Gastroesophageal sphincter (tissue), 3 donors: ENCODE data around the gene ZFX.

Experiments
- EP300 ChIP-seq: sonication (generic); formaldehyde crosslinking; IDR thresholded peaks from one replicate; pipeline ENCODE4 v1.6.1; 2017; ENCODE audit warnings: antibody characterized with exemption, mild to moderate bottlenecking
- POLR2A ChIP-seq, 2 donors: fragments of 450-650 bp; IDR thresholded peaks; one replicate each; pipeline ENCODE4 v1.6.1; 2017; ENCODE audit warnings: antibody characterized with exemption in 2 of 2, mild to moderate bottlenecking in 2 of 2, moderate library complexity in 1 of 2
- TF ChIP-seq, protein P1 (sequence below), 4 experiments: fragments of 200-600 bp in 2 of 4; fragments of 450-650 bp in 2 of 4; sonication (generic) in 1 of 4; IDR thresholded peaks; one replicate each; pipeline ENCODE4 v1.5.1; 2017 to 2019; ENCODE audit warnings: antibody characterized with exemption in 4 of 4, mild to moderate bottlenecking in 2 of 4, moderate library complexity in 2 of 4

DNA sequence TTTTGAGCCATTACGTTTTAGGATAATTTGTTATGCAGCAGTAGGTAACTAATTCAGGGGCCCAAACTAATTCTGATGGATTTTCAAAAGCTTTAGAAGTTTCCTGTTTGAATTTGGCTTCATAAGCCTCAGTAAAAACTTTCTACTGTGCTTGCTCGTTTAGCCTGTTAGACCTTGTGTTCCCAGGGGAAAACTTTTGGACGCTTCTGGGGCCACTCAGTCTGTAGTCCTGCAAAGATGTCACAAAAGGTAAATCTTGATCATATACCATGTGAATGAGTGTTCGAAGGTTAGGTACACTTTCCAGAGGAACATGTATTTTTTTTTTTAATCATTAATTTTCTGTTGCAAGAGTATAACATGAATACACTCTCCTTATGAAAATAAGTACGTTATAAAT, 93.7 kb downstream of the ZFX start:
- TF ChIP-seq, protein P1, sequence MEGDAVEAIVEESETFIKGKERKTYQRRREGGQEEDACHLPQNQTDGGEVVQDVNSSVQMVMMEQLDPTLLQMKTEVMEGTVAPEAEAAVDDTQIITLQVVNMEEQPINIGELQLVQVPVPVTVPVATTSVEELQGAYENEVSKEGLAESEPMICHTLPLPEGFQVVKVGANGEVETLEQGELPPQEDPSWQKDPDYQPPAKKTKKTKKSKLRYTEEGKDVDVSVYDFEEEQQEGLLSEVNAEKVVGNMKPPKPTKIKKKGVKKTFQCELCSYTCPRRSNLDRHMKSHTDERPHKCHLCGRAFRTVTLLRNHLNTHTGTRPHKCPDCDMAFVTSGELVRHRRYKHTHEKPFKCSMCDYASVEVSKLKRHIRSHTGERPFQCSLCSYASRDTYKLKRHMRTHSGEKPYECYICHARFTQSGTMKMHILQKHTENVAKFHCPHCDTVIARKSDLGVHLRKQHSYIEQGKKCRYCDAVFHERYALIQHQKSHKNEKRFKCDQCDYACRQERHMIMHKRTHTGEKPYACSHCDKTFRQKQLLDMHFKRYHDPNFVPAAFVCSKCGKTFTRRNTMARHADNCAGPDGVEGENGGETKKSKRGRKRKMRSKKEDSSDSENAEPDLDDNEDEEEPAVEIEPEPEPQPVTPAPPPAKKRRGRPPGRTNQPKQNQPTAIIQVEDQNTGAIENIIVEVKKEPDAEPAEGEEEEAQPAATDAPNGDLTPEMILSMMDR (IDR thresholded peaks at IDR 0.05) = no peak
- TF ChIP-seq POLR2A (IDR thresholded peaks at IDR 0.05) (no peak), EP300 (no peak)
